Measurements from ENCODE around the gene KYNU.
A peak's percentile ranks its signal among the peaks of the same experiment; 100 is the strongest.

Gene KYNU

GRCh38 chr2:142967060-142967459 is 89.6 kb downstream of the KYNU start:
- no peak for DNase-seq

DNA sequence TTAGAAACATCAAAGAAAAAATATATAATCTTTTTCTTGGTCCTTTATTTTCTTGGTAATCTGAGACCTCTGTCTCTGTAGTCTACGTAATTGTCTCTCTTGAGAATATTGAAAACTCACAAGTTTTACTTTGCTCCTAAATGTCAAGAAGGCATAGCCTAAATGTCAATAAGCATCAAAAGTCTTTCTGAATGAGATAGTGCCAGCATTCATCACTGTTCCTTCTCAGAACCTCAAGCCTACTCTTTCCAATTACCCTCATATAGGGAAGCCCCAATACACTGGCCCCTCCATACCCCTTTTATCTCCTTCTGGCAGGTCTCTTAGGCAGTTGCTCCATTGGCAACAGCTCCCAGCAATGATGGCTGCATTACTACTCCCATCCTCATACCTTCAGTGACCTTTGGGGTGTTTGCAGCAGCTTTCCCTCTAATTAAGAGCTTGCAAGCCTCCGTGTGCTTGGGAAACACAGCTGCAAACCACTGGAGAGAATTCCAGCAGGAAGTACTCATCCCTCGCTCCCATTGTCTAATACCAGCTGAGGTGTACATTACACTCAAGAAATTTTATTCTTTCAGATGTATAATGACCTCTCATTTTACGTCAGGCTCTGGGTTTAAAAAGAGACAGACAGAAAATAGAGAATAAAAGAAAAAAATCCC is 95.8 kb downstream of the KYNU start:
- DNase-seq = no peak

DNA sequence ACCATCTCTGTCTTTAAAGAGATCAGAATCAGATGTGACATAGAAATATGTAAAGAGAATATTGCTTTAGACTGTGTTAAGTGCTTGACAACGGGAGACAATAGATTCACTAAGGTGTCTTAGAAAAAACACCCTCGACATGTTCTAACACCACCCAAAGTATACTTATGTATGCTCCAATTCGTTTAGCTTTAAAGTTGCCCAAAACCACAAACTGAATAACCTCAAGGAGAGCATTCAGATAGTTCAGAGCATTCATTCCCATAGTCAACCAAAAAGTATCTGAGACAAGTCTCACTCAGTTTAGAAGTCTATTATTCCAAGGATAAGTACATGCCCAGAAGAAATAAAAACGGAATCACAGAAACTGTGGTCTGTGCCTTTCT is 96.4 kb downstream of the KYNU start:
- no peak for DNase-seq

- DNase-seq = no peak
These were observed 97.0 kb downstream of the KYNU start for GRCh38 chr2:142974288-142975024.

DNA sequence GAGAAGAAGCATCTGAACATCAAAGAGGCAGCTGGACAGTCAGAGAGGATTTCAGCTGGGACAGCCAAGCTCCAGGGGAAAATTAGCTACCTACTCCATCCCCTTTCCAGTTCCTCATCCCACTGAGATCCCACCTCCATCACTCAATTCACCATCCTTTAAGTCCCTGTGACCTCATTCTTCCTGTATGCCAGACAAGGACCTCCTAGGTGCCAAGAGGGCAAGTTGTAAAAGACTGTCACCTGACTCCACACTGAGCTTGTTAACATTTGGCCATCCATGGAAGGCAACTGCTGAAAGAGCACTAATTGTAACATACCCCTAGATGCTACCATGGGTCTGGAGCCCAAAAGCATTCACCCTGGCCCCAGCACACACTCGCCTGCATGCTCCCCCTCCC is 97.8 kb downstream of the KYNU start:
- DNase-seq = no peak

GRCh38 chr2:142980246-142981068 is 103.0 kb downstream of the KYNU start:
- peak; percentile 26 for DNase-seq

DNA sequence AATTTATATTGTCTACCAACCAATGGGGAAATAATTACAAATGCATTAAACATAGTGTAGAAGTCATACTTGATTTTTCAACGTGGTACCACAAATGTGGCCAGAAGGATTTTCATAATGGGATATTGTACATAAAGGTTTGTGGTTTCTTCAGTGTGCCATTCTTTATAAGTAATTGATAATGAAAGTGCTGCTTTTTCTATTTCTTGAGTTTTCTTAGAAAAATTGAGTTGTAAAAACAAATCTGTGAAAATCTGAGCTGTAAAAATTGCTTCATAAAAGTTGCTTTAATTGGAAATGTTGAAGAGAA is 103.6 kb downstream of the KYNU start:
- no peak for DNase-seq

- no peak for DNase-seq
These were observed 104.3 kb downstream of the KYNU start for GRCh38 chr2:142981756-142982155.

- no peak for DNase-seq
These were observed 105.7 kb downstream of the KYNU start for GRCh38 chr2:142983174-142983573.

DNA sequence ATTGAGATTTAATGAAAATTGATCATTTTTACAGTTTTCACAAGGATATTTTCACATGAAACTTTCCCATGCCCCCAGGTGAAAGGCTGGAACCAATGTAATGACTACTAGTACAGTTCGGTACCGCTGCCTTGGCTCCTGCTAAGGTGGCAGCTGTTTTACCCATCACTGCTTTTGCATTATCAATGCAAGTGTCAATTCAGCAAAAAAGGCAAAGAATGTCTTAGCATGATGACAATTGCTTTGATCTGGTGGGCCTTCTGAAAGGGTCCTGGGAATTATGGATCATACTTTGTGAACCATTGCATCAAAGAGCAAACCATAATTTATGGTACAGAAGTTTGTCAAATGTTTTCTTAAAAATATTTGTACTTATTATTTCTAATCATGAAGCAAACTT is 107.2 kb downstream of the KYNU start:
- no peak for DNase-seq

DNA sequence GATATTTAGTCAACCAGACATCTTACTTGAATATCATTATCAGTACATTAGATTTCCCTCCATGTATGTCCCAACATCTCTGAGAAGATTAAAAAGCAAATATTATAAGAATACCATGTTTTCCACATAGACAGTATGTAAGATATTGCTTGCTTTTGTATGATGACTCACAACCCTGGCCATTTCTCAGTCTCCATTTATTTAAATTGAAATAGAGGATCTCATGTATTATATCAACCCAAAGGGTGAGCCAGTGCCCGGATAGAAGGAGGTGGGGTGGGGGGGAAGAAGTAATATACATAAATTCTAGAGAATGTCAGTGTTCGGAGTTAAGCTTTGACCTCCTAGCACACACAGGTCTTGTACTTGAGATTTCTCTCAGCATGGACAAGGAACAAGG is 109.6 kb downstream of the KYNU start:
- no peak for DNase-seq

- DNase-seq = peak; percentile 18
These were observed 112.1 kb downstream of the KYNU start for GRCh38 chr2:142989273-142990204.

GRCh38 chr2:142991295-142991694 is 113.8 kb downstream of the KYNU start:
- DNase-seq = no peak

DNA sequence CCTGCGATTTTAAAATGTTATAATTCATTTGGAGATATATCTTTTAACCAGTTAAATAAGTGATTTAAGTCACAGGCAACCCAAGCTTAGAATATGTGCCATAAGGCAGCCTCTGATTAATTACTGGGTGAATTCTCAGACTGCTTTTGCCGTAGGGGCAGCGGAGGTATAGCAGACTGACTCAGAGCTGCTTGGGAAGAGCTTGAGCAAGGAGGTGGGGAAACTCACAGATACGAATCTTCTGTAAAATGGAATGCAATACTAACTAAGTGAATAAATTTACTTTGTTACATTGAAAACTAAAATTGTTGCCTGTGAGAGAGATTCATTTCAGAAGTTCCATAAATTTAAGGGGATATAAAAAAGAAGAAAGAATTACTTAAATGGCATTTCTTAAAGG is 115.4 kb downstream of the KYNU start:
- DNase-seq = no peak

GRCh38 chr2:142993771-142994170 is 116.3 kb downstream of the KYNU start:
- DNase-seq = no peak

GRCh38 chr2:142994665-142995064 is 117.2 kb downstream of the KYNU start:
- DNase-seq = no peak

DNA sequence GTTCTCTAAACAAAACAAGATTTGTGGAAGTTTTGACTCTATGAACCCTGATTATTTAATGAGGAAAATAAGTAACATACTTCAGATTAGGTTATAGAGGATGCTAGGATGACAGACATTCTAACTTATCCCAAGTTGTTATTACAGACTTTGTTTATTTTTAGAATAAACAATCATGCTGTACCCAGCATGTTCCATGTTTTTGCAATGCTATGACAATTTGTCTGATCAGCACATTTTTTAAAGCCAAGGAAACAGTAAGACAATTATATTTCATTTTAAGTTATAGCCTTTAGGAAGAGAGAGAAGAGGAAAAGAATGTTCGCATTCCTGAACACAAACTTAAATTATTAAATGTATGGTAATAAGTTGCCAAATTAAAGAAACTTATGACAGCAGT is 119.8 kb downstream of the KYNU start:
- DNase-seq = no peak

DNA sequence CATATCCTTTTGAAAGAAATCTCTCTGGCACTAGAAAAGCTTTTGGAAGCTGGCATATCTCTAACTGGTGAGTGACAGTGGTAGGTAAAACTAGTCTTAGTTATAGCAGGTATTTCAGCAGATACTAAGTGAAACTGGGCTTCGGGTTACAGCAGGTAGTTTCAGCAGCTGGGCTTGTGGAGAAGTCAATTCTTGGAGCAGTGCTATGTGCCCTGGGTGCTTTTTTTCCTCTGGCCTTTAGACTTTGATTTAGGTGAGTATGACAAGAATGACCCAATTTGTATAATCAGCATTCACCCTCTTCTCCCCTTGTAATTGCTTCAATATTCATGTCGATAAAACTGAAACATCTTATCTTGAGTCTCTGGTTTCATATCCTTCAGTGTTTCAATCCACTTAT is 123.1 kb downstream of the KYNU start:
- DNase-seq = no peak

- no peak for DNase-seq
These were observed 124.0 kb downstream of the KYNU start for GRCh38 chr2:143001501-143001900.

DNA sequence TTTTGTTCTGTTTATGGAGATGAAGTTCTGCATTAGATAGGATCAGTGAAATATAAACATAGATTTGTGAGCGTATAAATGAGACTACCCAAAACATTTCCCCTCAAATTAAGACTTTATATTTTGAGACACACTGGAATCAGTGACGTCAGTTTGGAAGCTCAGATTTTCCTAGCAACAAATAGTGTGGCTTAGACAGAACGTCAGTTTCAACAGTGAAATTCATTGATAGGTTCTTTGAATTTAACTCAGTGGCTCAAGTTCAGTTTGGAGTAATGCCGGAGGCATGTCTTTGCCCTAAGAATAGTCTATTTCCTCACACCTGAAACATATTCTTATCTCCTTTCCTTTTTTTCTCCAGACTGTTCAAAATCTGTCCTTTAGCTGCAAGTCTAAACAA is 138.2 kb downstream of the KYNU start:
- DNase-seq = no peak

GRCh38 chr2:143026411-143027054 is 149.1 kb downstream of the KYNU start:
- peak; percentile 3 for DNase-seq

DNA sequence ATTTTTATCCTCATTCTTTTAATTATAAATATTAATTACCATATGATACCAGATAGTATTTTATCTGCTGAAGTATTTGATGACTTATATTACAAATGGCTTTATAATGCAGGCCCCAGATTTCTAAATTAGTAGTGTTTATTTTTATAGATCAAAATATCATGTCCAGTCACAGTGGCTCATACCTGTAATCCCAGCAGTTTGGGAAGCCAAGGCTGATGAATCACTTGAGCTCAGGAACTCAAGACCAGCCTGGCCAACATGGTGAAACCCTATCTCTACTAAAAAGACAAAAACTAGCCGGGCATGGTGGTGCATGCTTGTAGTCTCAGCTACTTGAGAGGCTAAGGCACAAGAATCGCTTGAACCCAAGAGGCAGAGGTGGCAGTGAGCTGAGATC is 151.7 kb downstream of the KYNU start:
- DNase-seq = no peak

Data from midbrain (tissue), 1 donor.